ENCODE results near the gene ABTB1.

- TF ChIP-seq CTCF (IDR thresholded peaks at IDR 0.05) (no peak), POLR2AphosphoS5 (IDR thresholded peaks at IDR 0.05) (no peak), POLR2A (IDR thresholded peaks at IDR 0.05) (no peak), EP300 (IDR thresholded peaks at IDR 0.05) (no peak)
Measured at GRCh38 chr3:127634653-127635052, 38.1 kb upstream of the ABTB1 start.

Data from gastroesophageal sphincter (tissue), 3 donors.